ENCODE measurements around the gene SMIM9. TPM values are rescaled to one million over a fixed set of nuclear protein-coding genes. Genes with fewer than 3 reads are reported as not detected.
A peak's percentile ranks its signal among the peaks of the same experiment; 100 is the strongest.

Gene SMIM9
- total and polyA plus RNA-seq, 10 donors, result 1.3 to 4.9 TPM; not detected in 8

DNA sequence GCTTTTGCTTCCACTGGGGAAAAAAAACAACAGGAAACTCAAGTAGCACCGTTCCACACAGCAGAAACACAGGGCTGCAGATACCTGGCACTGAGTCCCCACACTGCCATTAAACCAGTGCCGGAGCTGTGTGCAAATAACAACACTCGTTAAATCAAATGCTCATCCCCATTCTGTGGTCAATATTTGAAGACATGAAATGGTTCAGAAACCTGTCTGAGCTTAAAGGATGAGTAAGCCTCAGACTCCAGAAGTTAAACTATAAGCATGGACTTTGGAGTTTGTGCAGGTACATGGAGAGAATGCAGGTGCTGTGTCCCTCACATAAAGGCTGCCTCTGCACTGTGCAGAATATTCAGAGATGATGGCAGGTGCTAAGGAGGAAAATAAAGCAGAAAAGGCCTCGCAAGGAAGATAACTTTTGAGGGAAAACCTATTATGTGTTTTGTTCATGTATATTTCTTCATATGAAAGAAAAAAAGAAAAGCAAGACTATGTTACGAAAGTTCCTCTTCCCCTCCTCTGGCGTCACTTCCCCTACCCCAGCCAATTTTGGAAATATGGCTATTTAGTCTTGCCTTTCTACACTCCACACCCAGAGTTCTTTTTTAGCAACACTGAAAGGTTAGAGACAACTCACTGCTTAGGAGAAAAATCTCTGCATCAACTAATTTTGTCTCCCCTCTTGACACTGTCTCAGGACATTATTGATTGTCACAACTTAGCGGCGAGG lies 33.8 kb downstream of the SMIM9 start:
- Histone ChIP-seq H3K9me3 (no peaks in the 10 kb centered on the region), H3K36me3 (no peaks in the 10 kb centered on the region), H3K27ac (peak overlapping the region; percentile 42 to 90 (median 82)), H3K27me3 (replicated peaks in 1 of 7) (no peaks in the 10 kb centered on the region), H3K4me1 (peaks cover 0 to 66% (median 32%) of the 10 kb centered on the region in 6 donors), H3K4me3 (peak overlapping the region in 1 of 8 donors; percentile 36)
- TF ChIP-seq POLR2AphosphoS5 (IDR thresholded peaks at IDR 0.05) (peak in 1 of 3 donors; percentile 20), POLR2A (IDR thresholded peaks at IDR 0.05) (no peak)
- TF ChIP-seq, protein P1, sequence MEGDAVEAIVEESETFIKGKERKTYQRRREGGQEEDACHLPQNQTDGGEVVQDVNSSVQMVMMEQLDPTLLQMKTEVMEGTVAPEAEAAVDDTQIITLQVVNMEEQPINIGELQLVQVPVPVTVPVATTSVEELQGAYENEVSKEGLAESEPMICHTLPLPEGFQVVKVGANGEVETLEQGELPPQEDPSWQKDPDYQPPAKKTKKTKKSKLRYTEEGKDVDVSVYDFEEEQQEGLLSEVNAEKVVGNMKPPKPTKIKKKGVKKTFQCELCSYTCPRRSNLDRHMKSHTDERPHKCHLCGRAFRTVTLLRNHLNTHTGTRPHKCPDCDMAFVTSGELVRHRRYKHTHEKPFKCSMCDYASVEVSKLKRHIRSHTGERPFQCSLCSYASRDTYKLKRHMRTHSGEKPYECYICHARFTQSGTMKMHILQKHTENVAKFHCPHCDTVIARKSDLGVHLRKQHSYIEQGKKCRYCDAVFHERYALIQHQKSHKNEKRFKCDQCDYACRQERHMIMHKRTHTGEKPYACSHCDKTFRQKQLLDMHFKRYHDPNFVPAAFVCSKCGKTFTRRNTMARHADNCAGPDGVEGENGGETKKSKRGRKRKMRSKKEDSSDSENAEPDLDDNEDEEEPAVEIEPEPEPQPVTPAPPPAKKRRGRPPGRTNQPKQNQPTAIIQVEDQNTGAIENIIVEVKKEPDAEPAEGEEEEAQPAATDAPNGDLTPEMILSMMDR (IDR thresholded peaks at IDR 0.05 in 8 of 11, conservative IDR thresholded peaks at IDR 0.05 in 3 of 11), result no peak
- intact Hi-C loops (cut with DNase I; ENCODE audit: low total_unique reads), result no loop called here
- 44 to 67% (median 60%) methylated on average over 8 of the region's 8 CpGs for WGBS, 5 donors
- DNase-seq, result no peak

DNA sequence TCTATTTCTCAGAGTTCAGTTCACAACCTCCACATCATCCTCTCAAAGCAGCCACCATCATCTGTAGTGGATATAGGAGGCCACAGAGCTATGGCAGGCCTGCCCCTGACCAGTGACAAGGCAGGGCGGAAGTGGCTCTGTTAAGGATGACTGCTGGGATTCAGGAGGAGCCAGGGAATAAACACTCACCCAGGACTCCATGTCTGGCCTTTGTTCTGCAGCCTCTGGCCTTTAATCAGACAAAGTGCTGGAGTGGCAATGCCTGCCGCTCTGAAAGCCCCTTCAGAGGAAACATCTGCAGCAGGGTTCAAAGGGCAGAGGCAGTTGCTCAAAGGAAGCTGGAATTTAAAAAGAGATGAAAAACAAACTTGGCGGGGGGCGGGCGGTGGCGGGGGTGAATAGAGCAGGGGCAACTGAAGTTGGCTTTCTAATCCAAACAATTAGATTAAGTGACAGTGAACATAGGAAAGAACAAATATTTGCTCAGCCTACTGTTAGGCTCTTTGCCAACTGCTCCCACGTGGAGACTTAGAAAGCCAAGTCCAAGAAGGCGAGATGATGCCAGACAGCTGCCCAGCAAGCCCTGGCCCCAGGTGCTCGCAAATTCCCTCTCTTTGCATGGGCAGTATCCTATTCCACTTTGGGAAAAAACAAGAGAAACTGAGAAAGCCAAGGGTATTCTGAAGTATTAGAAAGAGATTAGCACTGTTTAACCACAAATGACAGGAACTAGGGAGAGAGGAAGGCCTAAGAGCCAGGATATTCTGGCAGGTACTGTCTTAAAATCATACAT lies 34.7 kb downstream of the SMIM9 start:
- Histone ChIP-seq H3K9me3 (no peaks in the 10 kb centered on the region), H3K27ac (peak overlapping the region in 7 of 8 donors; percentile 69 to 90 (median 84)), H3K4me3 (peak overlapping the region in 1 of 8 donors; percentile 36), H3K4me1 (peaks cover 0 to 71% (median 31%) of the 10 kb centered on the region in 6 donors), H3K27me3 (replicated peaks in 1 of 7) (no peaks in the 10 kb centered on the region), H3K36me3 (no peaks in the 10 kb centered on the region)
- no peak for TF ChIP-seq POLR2A (IDR thresholded peaks at IDR 0.05)
- TF ChIP-seq, protein P1 (IDR thresholded peaks at IDR 0.05 in 8 of 11, conservative IDR thresholded peaks at IDR 0.05 in 3 of 11), result no peak
- peak in 2 of 3 donors; percentile 36 to 44 for TF ChIP-seq POLR2AphosphoS5 (IDR thresholded peaks at IDR 0.05)
- no peak for DNase-seq
- intact Hi-C loops (cut with DNase I; ENCODE audit: low total_unique reads), result no loop called here
- 36 to 45% (median 43%) methylated on average over 9 of the region's 9 CpGs for WGBS, 5 donors

DNA sequence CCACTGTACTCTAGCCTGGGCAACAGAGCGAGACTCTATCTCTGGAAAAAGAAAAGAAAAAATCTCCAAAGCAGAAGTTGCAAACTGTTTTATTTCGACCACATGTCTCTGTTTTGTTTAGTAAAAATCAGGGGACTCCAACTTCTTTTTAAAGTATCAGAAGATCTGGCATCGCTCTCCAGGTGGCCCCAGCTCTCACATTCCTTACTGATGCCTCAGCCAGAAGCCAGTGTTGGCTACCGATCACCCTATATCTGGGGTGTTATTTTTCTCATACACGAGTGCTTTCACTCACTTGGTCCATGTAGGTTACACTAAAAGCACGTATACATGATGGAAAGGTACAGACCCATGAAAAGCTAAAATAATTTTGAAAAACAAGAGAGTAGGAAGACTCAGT lies 37.5 kb downstream of the SMIM9 start:
- H3K9me3 ChIP-seq, result no peaks in the 10 kb centered on the region
- H3K36me3 ChIP-seq, result no peaks in the 10 kb centered on the region
- TF ChIP-seq POLR2A (IDR thresholded peaks at IDR 0.05), result no peak
- no peak for DNase-seq
- H3K4me3 ChIP-seq, result no peak overlapping the region
- no peaks in the 10 kb centered on the region for H3K27me3 ChIP-seq (replicated peaks in 1 of 7)
- WGBS, 5 donors, result 57 to 78% (median 68%) methylated on average over 6 of the region's 6 CpGs
- H3K4me1 ChIP-seq, result peaks cover 0 to 44% (median 15%) of the 10 kb centered on the region in 6 donors
- H3K27ac ChIP-seq, result peak overlapping the region in 1 of 8 donors; percentile 90
- intact Hi-C loops (cut with DNase I; ENCODE audit: low total_unique reads), result no loop called here

DNA sequence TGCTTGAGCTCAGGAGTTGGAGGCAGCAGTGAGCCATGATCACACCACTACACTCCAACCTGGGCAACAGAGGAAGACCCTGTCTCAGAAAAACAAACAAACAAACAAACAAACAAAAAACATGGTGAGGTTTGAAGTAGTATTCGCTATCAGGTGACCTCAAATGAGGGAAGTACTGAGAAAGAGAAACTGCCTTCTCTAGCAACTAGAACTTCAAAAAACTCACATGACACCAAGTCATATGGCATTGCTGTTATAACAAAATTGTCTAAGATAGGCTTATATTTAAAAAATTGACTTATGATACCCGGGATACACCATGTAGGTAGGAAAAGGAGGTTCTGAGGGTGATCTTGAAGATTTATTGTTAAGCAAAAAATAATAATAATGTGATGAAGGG lies 39.4 kb downstream of the SMIM9 start:
- Histone ChIP-seq H3K4me3 (peak overlapping the region in 1 of 8 donors; percentile 22), H3K36me3 (peaks cover 0 to 8% (median 0%) of the 10 kb centered on the region in 6 donors), H3K27me3 (replicated peaks in 1 of 7) (no peaks in the 10 kb centered on the region), H3K4me1 (peaks cover 0 to 24% (median 8%) of the 10 kb centered on the region in 6 donors), H3K27ac (peak overlapping the region in 6 of 8 donors; percentile 9 to 64 (median 46)), H3K9me3 (no peaks in the 10 kb centered on the region)
- WGBS, 5 donors, result 47 to 72% (median 60%) methylated on average over 2 of the region's 2 CpGs
- intact Hi-C loops (cut with DNase I; ENCODE audit: low total_unique reads), result no loop called here
- TF ChIP-seq POLR2A (IDR thresholded peaks at IDR 0.05) (no peak), POLR2AphosphoS5 (IDR thresholded peaks at IDR 0.05) (no peak)
- TF ChIP-seq, protein P1 (IDR thresholded peaks at IDR 0.05 in 8 of 11, conservative IDR thresholded peaks at IDR 0.05 in 3 of 11), result no peak
- no peak for DNase-seq
